ENCODE data around the gene PROZ. TPM values are rescaled to one million over a fixed set of nuclear protein-coding genes. Genes with fewer than 3 reads are reported as not detected.

PROZ gene
- polyA plus RNA-seq, 1 of the 3 experiments (the other 2 are of a cell fraction) = not detected

GRCh38 chr13:113168211-113168610, 9.8 kb downstream of the PROZ start:
- Histone ChIP-seq H3K79me2 (ENCODE audit: insufficient read depth) (no peaks in the 10 kb centered on the region), H3K4me3 (ENCODE audit: low read depth in 2 of 2, low read length in 1 of 2) (no peak overlapping the region), H3K4me1 (ENCODE audit: control insufficient read depth in 1 of 2, insufficient read depth in 2 of 2, low read depth in 1 of 2, low read length in 1 of 2) (no peaks in the 10 kb centered on the region), H3K36me3 (replicated peaks in 1 of 2; ENCODE audit: control insufficient read depth in 1 of 2, insufficient read depth in 2 of 2, low read length in 1 of 2) (peaks cover 19 to 21% of the 10 kb centered on the region in 2 experiments), H3K4me2 (no peak overlapping the region), H4K20me1 (ENCODE audit: insufficient read depth) (no peaks in the 10 kb centered on the region), H3K9me3 (no peaks in the 10 kb centered on the region), H3K27ac (ENCODE audit: low read depth in 2 of 2, low read length in 1 of 2) (no peak overlapping the region), H3K27me3 (ENCODE audit: insufficient read depth) (no peaks in the 10 kb centered on the region), H3K9ac (no peak overlapping the region), H3K9me2 (no peaks in the 10 kb centered on the region), H3F3A (replicated peaks; ENCODE audit: insufficient read depth) (no peaks in the 10 kb centered on the region), H2AFZ (ENCODE audit: low read depth) (no peak overlapping the region)
- TF ChIP-seq, protein P1, sequence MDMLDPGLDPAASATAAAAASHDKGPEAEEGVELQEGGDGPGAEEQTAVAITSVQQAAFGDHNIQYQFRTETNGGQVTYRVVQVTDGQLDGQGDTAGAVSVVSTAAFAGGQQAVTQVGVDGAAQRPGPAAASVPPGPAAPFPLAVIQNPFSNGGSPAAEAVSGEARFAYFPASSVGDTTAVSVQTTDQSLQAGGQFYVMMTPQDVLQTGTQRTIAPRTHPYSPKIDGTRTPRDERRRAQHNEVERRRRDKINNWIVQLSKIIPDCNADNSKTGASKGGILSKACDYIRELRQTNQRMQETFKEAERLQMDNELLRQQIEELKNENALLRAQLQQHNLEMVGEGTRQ (IDR thresholded peaks at IDR 0.05; ENCODE audit: borderline replicate concordance, low read depth, low read length) = no peak
- TF ChIP-seq, protein P2, sequence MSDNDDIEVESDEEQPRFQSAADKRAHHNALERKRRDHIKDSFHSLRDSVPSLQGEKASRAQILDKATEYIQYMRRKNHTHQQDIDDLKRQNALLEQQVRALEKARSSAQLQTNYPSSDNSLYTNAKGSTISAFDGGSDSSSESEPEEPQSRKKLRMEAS (IDR thresholded peaks at IDR 0.05; ENCODE audit: low read depth) = no peak
- no peak for TF ChIP-seq TEAD4 (IDR thresholded peaks at IDR 0.05; ENCODE audit: borderline replicate concordance, insufficient read depth)
- no peak for TF ChIP-seq RFX5 (IDR thresholded peaks at IDR 0.05; ENCODE audit: low read length)
- no peak for TF ChIP-seq MEF2A (IDR thresholded peaks at IDR 0.05; ENCODE audit: borderline replicate concordance, low read depth)
- TF ChIP-seq SIN3A (IDR thresholded peaks at IDR 0.05; ENCODE audit: borderline replicate concordance, low read depth, low read length) = no peak
- TF ChIP-seq CHD2 (IDR thresholded peaks at IDR 0.05; ENCODE audit: low read length, partially characterized antibody) = no peak
- no peak for TF ChIP-seq NRF1 (IDR thresholded peaks at IDR 0.05; ENCODE audit: low read depth, low read length)
- no peak for TF ChIP-seq GABPA (IDR thresholded peaks at IDR 0.05; ENCODE audit: low read depth)
- no peak for TF ChIP-seq TAF1 (IDR thresholded peaks at IDR 0.05; ENCODE audit: borderline replicate concordance, low read depth, low read length)
- no peak for TF ChIP-seq JUND (IDR thresholded peaks at IDR 0.05)
- TF ChIP-seq FOSL2 (IDR thresholded peaks at IDR 0.05; ENCODE audit: borderline replicate concordance, low read depth) = no peak
- ChIA-PET POLR2A (no interaction called here), CTCF (no interaction called here)
- WGBS (ENCODE audit: low lambda C conversion rate) = 96% methylated on average over 6 of the region's 7 CpGs
- DNase-seq = no peak

DNA sequence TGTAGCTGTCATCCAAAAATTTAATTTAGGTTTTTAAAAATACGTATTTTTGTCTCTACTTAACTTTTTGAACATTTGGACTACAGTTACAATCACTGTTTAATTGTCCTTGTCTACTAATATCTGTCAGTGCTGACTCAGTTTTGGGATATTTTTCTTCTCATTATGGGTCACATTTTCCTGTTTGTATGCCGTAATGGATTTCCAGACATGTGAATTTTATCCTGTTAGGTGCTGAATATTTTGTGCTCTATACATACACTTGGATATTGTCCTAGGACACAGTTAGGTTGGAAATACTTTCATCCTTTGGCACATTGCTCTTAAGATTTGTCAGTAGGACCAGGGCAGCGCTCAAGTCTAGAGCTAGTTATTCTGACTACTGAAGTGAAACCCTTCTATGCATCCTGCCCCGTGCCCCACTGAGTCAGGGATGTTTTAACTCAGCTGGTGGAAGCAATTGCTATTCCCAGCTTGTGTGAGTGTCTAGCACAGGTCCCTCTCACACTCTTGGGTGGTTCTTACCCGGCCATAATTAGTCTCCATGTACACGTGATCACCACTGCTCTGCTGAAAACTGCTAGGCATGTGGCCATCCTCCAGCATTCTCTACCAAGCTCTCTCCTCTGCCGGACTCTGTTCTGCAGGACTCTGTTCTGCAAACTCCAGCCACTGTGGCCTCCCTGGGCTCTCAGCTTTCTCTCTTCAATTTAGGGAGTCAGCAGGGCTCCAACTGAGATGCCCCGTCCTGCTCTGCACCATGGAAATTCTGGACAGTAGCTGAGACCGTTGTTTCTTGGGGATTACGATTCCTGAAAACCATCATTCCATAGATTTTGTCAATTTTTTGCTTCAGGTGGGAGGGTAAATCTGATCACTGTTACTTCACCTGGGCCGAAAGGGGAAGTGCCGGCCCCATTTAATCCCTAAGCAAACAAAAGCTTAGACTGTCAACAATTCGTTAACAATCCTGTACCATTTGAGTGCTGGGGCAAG, 11.1 kb downstream of the PROZ start:
- Histone ChIP-seq H3K4me2 (no peak overlapping the region), H3K27me3 (ENCODE audit: insufficient read depth) (no peaks in the 10 kb centered on the region), H3K79me2 (ENCODE audit: insufficient read depth) (no peaks in the 10 kb centered on the region), H3K9me3 (no peaks in the 10 kb centered on the region), H3K27ac (ENCODE audit: low read depth in 2 of 2, low read length in 1 of 2) (no peak overlapping the region), H3K4me3 (ENCODE audit: low read depth in 2 of 2, low read length in 1 of 2) (no peak overlapping the region), H3K9ac (no peak overlapping the region), H2AFZ (ENCODE audit: low read depth) (no peak overlapping the region), H3K9me2 (no peaks in the 10 kb centered on the region), H3F3A (replicated peaks; ENCODE audit: insufficient read depth) (no peaks in the 10 kb centered on the region), H4K20me1 (ENCODE audit: insufficient read depth) (no peaks in the 10 kb centered on the region), H3K4me1 (ENCODE audit: control insufficient read depth in 1 of 2, insufficient read depth in 2 of 2, low read depth in 1 of 2, low read length in 1 of 2) (no peaks in the 10 kb centered on the region), H3K36me3 (replicated peaks in 1 of 2; ENCODE audit: control insufficient read depth in 1 of 2, insufficient read depth in 2 of 2, low read length in 1 of 2) (peaks cover 19 to 24% of the 10 kb centered on the region in 2 experiments)
- WGBS (ENCODE audit: low lambda C conversion rate) = 94% methylated on average over 13 of the region's 13 CpGs
- no peak for TF ChIP-seq TEAD4 (IDR thresholded peaks at IDR 0.05; ENCODE audit: borderline replicate concordance, insufficient read depth)
- TF ChIP-seq, protein P1 (IDR thresholded peaks at IDR 0.05; ENCODE audit: borderline replicate concordance, low read depth, low read length) = no peak
- TF ChIP-seq FOXJ3 (CRISPR knock-in tag; IDR thresholded peaks at IDR 0.05) = no peak
- no peak for TF ChIP-seq RFX5 (IDR thresholded peaks at IDR 0.05; ENCODE audit: low read length)
- TF ChIP-seq, protein P3, sequence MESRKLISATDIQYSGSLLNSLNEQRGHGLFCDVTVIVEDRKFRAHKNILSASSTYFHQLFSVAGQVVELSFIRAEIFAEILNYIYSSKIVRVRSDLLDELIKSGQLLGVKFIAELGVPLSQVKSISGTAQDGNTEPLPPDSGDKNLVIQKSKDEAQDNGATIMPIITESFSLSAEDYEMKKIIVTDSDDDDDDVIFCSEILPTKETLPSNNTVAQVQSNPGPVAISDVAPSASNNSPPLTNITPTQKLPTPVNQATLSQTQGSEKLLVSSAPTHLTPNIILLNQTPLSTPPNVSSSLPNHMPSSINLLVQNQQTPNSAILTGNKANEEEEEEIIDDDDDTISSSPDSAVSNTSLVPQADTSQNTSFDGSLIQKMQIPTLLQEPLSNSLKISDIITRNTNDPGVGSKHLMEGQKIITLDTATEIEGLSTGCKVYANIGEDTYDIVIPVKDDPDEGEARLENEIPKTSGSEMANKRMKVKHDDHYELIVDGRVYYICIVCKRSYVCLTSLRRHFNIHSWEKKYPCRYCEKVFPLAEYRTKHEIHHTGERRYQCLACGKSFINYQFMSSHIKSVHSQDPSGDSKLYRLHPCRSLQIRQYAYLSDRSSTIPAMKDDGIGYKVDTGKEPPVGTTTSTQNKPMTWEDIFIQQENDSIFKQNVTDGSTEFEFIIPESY (IDR thresholded peaks at IDR 0.05; ENCODE audit: borderline replicate concordance, low read depth) = no peak
- TF ChIP-seq JUND (IDR thresholded peaks at IDR 0.05) = no peak
- TF ChIP-seq RXRA (IDR thresholded peaks at IDR 0.05; ENCODE audit: borderline replicate concordance, low read depth) = no peak
- DNase-seq = no peak
- POLR2A ChIA-PET = no interaction called here
- CTCF ChIA-PET = interaction anchor here (1.0 to 1.3 kb wide), 2 partner anchors 28 to 289 kb away, joined by 3 to 4 read pairs; no protein-coding TSS in a partner anchor

Measured in SK-N-SH (cell line).